ENCODE data around the gene EVI2B.
"Not testable (repeated sequence)": the region's sequence is repeated elsewhere in the genome, so short reads cannot be mapped to it uniquely, and the experiment has no call there.

EVI2B gene

GRCh38 chr17:31313982-31314781 is at the start of gene EVI2B:
Gene EVI2B, minus strand, starts transcription at chr17:31314054. Its CDS starts 8,445 bp downstream, at chr17:31305609.
- H3K27me3 ChIP-seq (ENCODE audit: low read depth) = no peaks in the 10 kb centered on the region
- H3K4me1 ChIP-seq = peaks cover 8% of the 10 kb centered on the region; the same call in 1 of the 2 replicates
- DNase-seq (ENCODE audit: low spot score in 2 of 2) = peak in 1 of 2 experiments; percentile 14
- in situ Hi-C loops (cut with MboI; ENCODE audit: low sequenced_read_pairs) = no loop called here
- H3K36me3 ChIP-seq (replicated peaks) = no peaks in the 10 kb centered on the region
- H3K9me3 ChIP-seq = no peaks in the 10 kb centered on the region
- H3K4me3 ChIP-seq = no peak within 1 kb of the TSS

- Histone ChIP-seq H3K36me3 (replicated peaks) (peaks cover 24% of the 10 kb centered on the region), H3K4me3 (no peak overlapping the region), H3K4me1 (peaks cover 4% of the 10 kb centered on the region; the same call in 1 of the 2 replicates), H3K27me3 (ENCODE audit: low read depth) (no peaks in the 10 kb centered on the region), H3K9me3 (no peaks in the 10 kb centered on the region)
- no peak for DNase-seq (ENCODE audit: low spot score in 2 of 2)
- in situ Hi-C loops (cut with MboI; ENCODE audit: low sequenced_read_pairs) = no loop called here
Measured at GRCh38 chr17:31357839-31358394, 44.1 kb upstream of the EVI2B start.

GRCh38 chr17:31357091-31357490 is 43.2 kb upstream of the EVI2B start:
- DNase-seq (ENCODE audit: low spot score in 2 of 2) = no peak
- H3K36me3 ChIP-seq (replicated peaks) = peaks cover 24% of the 10 kb centered on the region
- in situ Hi-C loops (cut with MboI; ENCODE audit: low sequenced_read_pairs) = no loop called here
- no peaks in the 10 kb centered on the region for H3K27me3 ChIP-seq (ENCODE audit: low read depth)
- H3K4me3 ChIP-seq = no peak overlapping the region
- H3K4me1 ChIP-seq = peaks cover 4% of the 10 kb centered on the region; the same call in 1 of the 2 replicates
- H3K9me3 ChIP-seq = no peaks in the 10 kb centered on the region

GRCh38 chr17:31355935-31356334 is 42.1 kb upstream of the EVI2B start:
- Histone ChIP-seq H3K36me3 (replicated peaks) (peaks cover 22% of the 10 kb centered on the region), H3K27me3 (ENCODE audit: low read depth) (no peaks in the 10 kb centered on the region), H3K4me1 (no peaks in the 10 kb centered on the region), H3K4me3 (no peak overlapping the region), H3K9me3 (no peaks in the 10 kb centered on the region)
- no peak for DNase-seq (ENCODE audit: low spot score in 2 of 2)
- in situ Hi-C loops (cut with MboI; ENCODE audit: low sequenced_read_pairs) = no loop called here

GRCh38 chr17:31349454-31349853 is 35.6 kb upstream of the EVI2B start:
- no peaks in the 10 kb centered on the region for H3K4me1 ChIP-seq
- no peaks in the 10 kb centered on the region for H3K9me3 ChIP-seq
- H3K4me3 ChIP-seq = no peak overlapping the region
- in situ Hi-C loops (cut with MboI; ENCODE audit: low sequenced_read_pairs) = no loop called here
- H3K27me3 ChIP-seq (ENCODE audit: low read depth) = no peaks in the 10 kb centered on the region
- H3K36me3 ChIP-seq (replicated peaks) = peaks cover 21% of the 10 kb centered on the region
- DNase-seq (ENCODE audit: low spot score in 2 of 2) = no peak

- H3K27me3 ChIP-seq (ENCODE audit: low read depth); H3K4me1 ChIP-seq; H3K4me3 ChIP-seq; DNase-seq (ENCODE audit: low spot score in 2 of 2); H3K36me3 ChIP-seq (replicated peaks); H3K9me3 ChIP-seq; in situ Hi-C loops (cut with MboI; ENCODE audit: low sequenced_read_pairs): not testable (repeated sequence)
Measured at GRCh38 chr17:31345191-31345747, 31.4 kb upstream of the EVI2B start.

GRCh38 chr17:31339906-31340661 is 26.2 kb upstream of the EVI2B start:
- H3K36me3 ChIP-seq (replicated peaks) = peaks cover 2% of the 10 kb centered on the region
- in situ Hi-C loops (cut with MboI; ENCODE audit: low sequenced_read_pairs) = no loop called here
- H3K9me3 ChIP-seq = no peaks in the 10 kb centered on the region
- peak; percentile 59 to 90 for DNase-seq (ENCODE audit: low spot score in 2 of 2)
- no peak overlapping the region for H3K4me3 ChIP-seq
- H3K4me1 ChIP-seq = peaks cover 15% of the 10 kb centered on the region
- no peaks in the 10 kb centered on the region for H3K27me3 ChIP-seq (ENCODE audit: low read depth)

- no peaks in the 10 kb centered on the region for H3K9me3 ChIP-seq
- H3K4me3 ChIP-seq = no peak overlapping the region
- in situ Hi-C loops (cut with MboI; ENCODE audit: low sequenced_read_pairs) = no loop called here
- no peak for DNase-seq (ENCODE audit: low spot score in 2 of 2)
- H3K4me1 ChIP-seq = no peaks in the 10 kb centered on the region
- H3K27me3 ChIP-seq (ENCODE audit: low read depth) = no peaks in the 10 kb centered on the region
- peaks cover 15% of the 10 kb centered on the region for H3K36me3 ChIP-seq (replicated peaks)
Measured at GRCh38 chr17:31329221-31329620, 15.4 kb upstream of the EVI2B start.

GRCh38 chr17:31328160-31328535 is 14.3 kb upstream of the EVI2B start:
- Histone ChIP-seq H3K36me3 (replicated peaks) (peaks cover 15% of the 10 kb centered on the region), H3K9me3 (no peaks in the 10 kb centered on the region), H3K4me3 (no peak overlapping the region), H3K4me1 (no peaks in the 10 kb centered on the region), H3K27me3 (ENCODE audit: low read depth) (no peaks in the 10 kb centered on the region)
- in situ Hi-C loops (cut with MboI; ENCODE audit: low sequenced_read_pairs) = no loop called here
- DNase-seq (ENCODE audit: low spot score in 2 of 2) = no peak

- Histone ChIP-seq H3K27me3 (ENCODE audit: low read depth) (no peaks in the 10 kb centered on the region), H3K36me3 (replicated peaks) (peaks cover 15% of the 10 kb centered on the region), H3K9me3 (no peaks in the 10 kb centered on the region), H3K4me1 (no peaks in the 10 kb centered on the region), H3K4me3 (no peak overlapping the region)
- in situ Hi-C loops (cut with MboI; ENCODE audit: low sequenced_read_pairs) = no loop called here
- no peak for DNase-seq (ENCODE audit: low spot score in 2 of 2)
Measured at GRCh38 chr17:31327534-31328159, 13.8 kb upstream of the EVI2B start.

- Histone ChIP-seq H3K36me3 (replicated peaks) (peaks cover 5% of the 10 kb centered on the region), H3K9me3 (no peaks in the 10 kb centered on the region), H3K27me3 (ENCODE audit: low read depth) (no peaks in the 10 kb centered on the region), H3K4me1 (no peaks in the 10 kb centered on the region), H3K4me3 (no peak overlapping the region)
- no peak for DNase-seq (ENCODE audit: low spot score in 2 of 2)
- in situ Hi-C loops (cut with MboI; ENCODE audit: low sequenced_read_pairs) = no loop called here
Measured at GRCh38 chr17:31323551-31323950, 9.7 kb upstream of the EVI2B start.

- H3K9me3 ChIP-seq = no peaks in the 10 kb centered on the region
- no peak overlapping the region for H3K4me3 ChIP-seq
- in situ Hi-C loops (cut with MboI; ENCODE audit: low sequenced_read_pairs) = no loop called here
- H3K27me3 ChIP-seq (ENCODE audit: low read depth) = no peaks in the 10 kb centered on the region
- DNase-seq (ENCODE audit: low spot score in 2 of 2) = no peak
- peaks cover 5% of the 10 kb centered on the region for H3K36me3 ChIP-seq (replicated peaks)
- H3K4me1 ChIP-seq = peaks cover 2% of the 10 kb centered on the region; the same call in 1 of the 2 replicates
Measured at GRCh38 chr17:31321966-31322365, 8.1 kb upstream of the EVI2B start.

- Histone ChIP-seq H3K4me3 (no peak within 1 kb of the TSS), H3K27me3 (ENCODE audit: low read depth) (no peaks in the 10 kb centered on the region), H3K4me1 (peaks cover 2% of the 10 kb centered on the region; the same call in 1 of the 2 replicates), H3K9me3 (no peaks in the 10 kb centered on the region), H3K36me3 (replicated peaks) (peaks cover 5% of the 10 kb centered on the region)
- in situ Hi-C loops (cut with MboI; ENCODE audit: low sequenced_read_pairs) = no loop called here
- peak in 1 of 2 experiments; percentile 26 for DNase-seq (ENCODE audit: low spot score in 2 of 2)
Measured at GRCh38 chr17:31321481-31321880, 7.6 kb upstream of the EVI2B start, which contains the start of gene EVI2A. Gene EVI2A, minus strand, starts transcription at chr17:31321622. Its CDS starts 2,609 bp downstream, at chr17:31319013.

All from HAP-1 (cell line).